Stomach (tissue), 8 donors: ENCODE data around the gene FCAMR. TPM values are rescaled to one million over a fixed set of nuclear protein-coding genes. Genes with fewer than 3 reads are reported as not detected.

Experiments
- polyA plus RNA-seq, 3 donors: library from polyadenylated mRNA; stranded (reverse); fragments of 200-250 nt; gene quantifications; one replicate each; pipeline ENCODE4 v1.2.3, GENCODE V29; 2013
- total RNA-seq, 5 donors: library from RNA; depleted of rRNA; stranded (reverse); fragments of >200 nt; gene quantifications; one replicate each; pipeline versions ENCODE4 v1.1.0 to v1.2.3, GENCODE V29; 2014 to 2016
- donor health status: healthy with polysubstance abuse.
- donor health status: Bipolar disorder and iron deficiency.
- donor health status: healthy.

FCAMR gene
- total and polyA plus RNA-seq, 8 donors, result 0.30 to 0.58 (median 0.37) TPM; not detected in 5

Other genes with a start within 250 kb of the FCAMR start
- gene IL19, start 199.7 kb downstream of the FCAMR start, total RNA-seq, result 10 to 100 TPM in 1 of 5 donors, not detected in 4; 25.9 TPM
- 1 to 10 TPM in 1 of 3 donors, not detected in 2; 3.1 TPM for gene IL19, start 199.7 kb downstream of the FCAMR start, polyA plus RNA-seq
- 1 to 10 TPM in 1 of 5 donors, under 1 TPM in 2, not detected in 2; 0.29 to 2.8 (median 0.45) TPM for gene IL10, start 198.0 kb downstream of the FCAMR start, total RNA-seq
- gene IL10, start 198.0 kb downstream of the FCAMR start, polyA plus RNA-seq, result 1 to 10 TPM; 1.2 to 7.2 (median 1.9) TPM
- not detected for gene IL20, start 104.8 kb downstream of the FCAMR start, total RNA-seq
- gene IL20, start 104.8 kb downstream of the FCAMR start, polyA plus RNA-seq, result under 1 TPM in 1 of 3 donors, not detected in 2; 0.13 TPM
- gene IL24, start 73.0 kb downstream of the FCAMR start, total RNA-seq, result not detected
- under 1 TPM in 1 of 3 donors, not detected in 2; 1.00 TPM for gene IL24, start 73.0 kb downstream of the FCAMR start, polyA plus RNA-seq
- gene FCMR, start 48.5 kb downstream of the FCAMR start, total RNA-seq, result 1 to 10 TPM in 3 of 5 donors, not detected in 2; 4.5 to 6.6 (median 5.2) TPM
- gene FCMR, start 48.5 kb downstream of the FCAMR start, polyA plus RNA-seq, result 1 to 10 TPM; 3.3 to 6.7 (median 3.7) TPM
- gene PIGR, start 24.0 kb downstream of the FCAMR start, total RNA-seq, result 1,000 to 10,000 TPM in 2 of 5 donors, 100 to 1,000 TPM in 2, 10 to 100 TPM in 1; 72.7 to 3,112 (median 316) TPM
- 100 to 1,000 TPM in 2 of 3 donors, 1 to 10 TPM in 1; 6.3 to 176 (median 150) TPM for gene PIGR, start 24.0 kb downstream of the FCAMR start, polyA plus RNA-seq
- 10 to 100 TPM; 18.0 to 91.7 (median 59.5) TPM for gene C1orf116, start 62.3 kb upstream of the FCAMR start, total RNA-seq
- 10 to 100 TPM; 17.1 to 50.4 (median 29.7) TPM for gene C1orf116, start 62.3 kb upstream of the FCAMR start, polyA plus RNA-seq
- gene YOD1, start 80.7 kb upstream of the FCAMR start, total RNA-seq, result 10 to 100 TPM in 2 of 5 donors, 1 to 10 TPM in 3; 2.3 to 47.9 (median 9.4) TPM
- gene YOD1, start 80.7 kb upstream of the FCAMR start, polyA plus RNA-seq, result 1 to 10 TPM; 1.5 to 3.2 (median 1.5) TPM
- gene PFKFB2, start 82.8 kb upstream of the FCAMR start, total RNA-seq, result 10 to 100 TPM in 4 of 5 donors, 1 to 10 TPM in 1; 2.3 to 97.3 (median 29.1) TPM
- gene PFKFB2, start 82.8 kb upstream of the FCAMR start, polyA plus RNA-seq, result 1 to 10 TPM; 5.1 to 9.3 (median 6.7) TPM
- gene C4BPB, start 118.4 kb upstream of the FCAMR start, total RNA-seq, result 1 to 10 TPM in 2 of 5 donors, not detected in 3; 3.5 to 6.2 TPM
- gene C4BPB, start 118.4 kb upstream of the FCAMR start, polyA plus RNA-seq, result 10 to 100 TPM in 2 of 3 donors, 1 to 10 TPM in 1; 8.5 to 18.9 (median 14.8) TPM
- gene C4BPA, start 133.8 kb upstream of the FCAMR start, total RNA-seq, result 10 to 100 TPM in 1 of 5 donors, not detected in 4; 24.6 TPM
- gene C4BPA, start 133.8 kb upstream of the FCAMR start, polyA plus RNA-seq, result 1 to 10 TPM in 2 of 3 donors, not detected in 1; 1.2 to 2.5 TPM